Mesenteric fat pad (tissue), 1 donor: Measurements from ENCODE around the gene NEURL3. TPM values are rescaled to one million over a fixed set of nuclear protein-coding genes. Genes with fewer than 3 reads are reported as not detected.
"Not testable (repeated sequence)": the region's sequence is repeated elsewhere in the genome, so short reads cannot be mapped to it uniquely, and the experiment has no call there.

ENCODE experiments used
- DNase-seq: peaks from one replicate; pipeline ENCODE4 v3.0.0-alpha.2; 2020; ENCODE audit warnings: low spot score
- long read RNA-seq: library from polyadenylated mRNA; unstranded; transcript quantifications from one replicate; pipeline ENCODE4 v2.0.0, GENCODE V29; 2020
- total RNA-seq: library from RNA; stranded (reverse); fragmentation: NEBNext Ultra II Directional; extraction: Animal tissue kit (Norgen Biotek cat#: 25700); gene quantifications from one replicate; pipeline ENCODE4 v1.2.1, GENCODE V29; 2021
- donor health status: DM: yes; HTN: yes; CAD: no.

Gene NEURL3, protein sequence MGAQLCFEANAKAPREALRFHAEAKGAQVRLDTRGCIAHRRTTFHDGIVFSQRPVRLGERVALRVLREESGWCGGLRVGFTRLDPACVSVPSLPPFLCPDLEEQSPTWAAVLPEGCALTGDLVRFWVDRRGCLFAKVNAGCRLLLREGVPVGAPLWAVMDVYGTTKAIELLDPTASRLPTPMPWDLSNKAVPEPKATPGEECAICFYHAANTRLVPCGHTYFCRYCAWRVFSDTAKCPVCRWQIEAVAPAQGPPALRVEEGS
- not detected for total RNA-seq
- long read RNA-seq, partial matches to known transcripts, result 0 of 1 reads
- long read RNA-seq, other reads (novel, unspliced or antisense), result 1 of 1 reads

DNA sequence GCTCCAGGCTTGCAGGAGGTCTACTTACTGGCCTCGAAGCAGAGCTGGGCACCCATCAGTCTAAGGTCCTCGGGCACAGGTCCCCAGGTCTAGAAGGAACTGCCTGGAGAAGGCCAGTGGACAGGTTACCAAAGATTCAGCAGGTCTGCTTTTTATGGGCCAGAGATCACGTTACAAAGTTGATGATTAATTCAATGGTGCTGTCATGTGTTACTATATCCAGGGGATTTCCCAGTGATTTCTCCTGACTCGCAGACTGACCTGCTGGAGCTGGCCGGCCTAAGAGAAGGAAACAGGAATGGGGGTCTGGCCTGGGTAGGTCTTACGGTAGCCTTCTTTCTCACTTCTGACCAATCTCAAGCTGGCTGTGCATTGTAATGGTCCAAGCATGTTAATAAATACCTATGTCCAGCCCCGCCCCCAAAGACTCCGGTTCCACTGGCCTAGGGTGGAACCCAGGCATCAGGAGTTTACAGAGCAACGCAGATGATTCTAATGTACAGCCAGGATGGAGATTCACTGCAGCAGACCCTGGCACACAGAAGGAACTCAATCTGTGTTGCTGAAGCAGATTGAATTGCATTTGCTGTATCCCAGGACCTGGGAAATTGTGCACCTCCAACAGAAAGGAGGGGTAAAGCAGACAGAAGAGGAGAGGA is at the start of gene NEURL3:
Gene NEURL3, minus strand, starts transcription at position 127 of the 659 bp plus-strand sequence. Its CDS starts 71 bp downstream, at position 56.
- no peak for DNase-seq

DNA sequence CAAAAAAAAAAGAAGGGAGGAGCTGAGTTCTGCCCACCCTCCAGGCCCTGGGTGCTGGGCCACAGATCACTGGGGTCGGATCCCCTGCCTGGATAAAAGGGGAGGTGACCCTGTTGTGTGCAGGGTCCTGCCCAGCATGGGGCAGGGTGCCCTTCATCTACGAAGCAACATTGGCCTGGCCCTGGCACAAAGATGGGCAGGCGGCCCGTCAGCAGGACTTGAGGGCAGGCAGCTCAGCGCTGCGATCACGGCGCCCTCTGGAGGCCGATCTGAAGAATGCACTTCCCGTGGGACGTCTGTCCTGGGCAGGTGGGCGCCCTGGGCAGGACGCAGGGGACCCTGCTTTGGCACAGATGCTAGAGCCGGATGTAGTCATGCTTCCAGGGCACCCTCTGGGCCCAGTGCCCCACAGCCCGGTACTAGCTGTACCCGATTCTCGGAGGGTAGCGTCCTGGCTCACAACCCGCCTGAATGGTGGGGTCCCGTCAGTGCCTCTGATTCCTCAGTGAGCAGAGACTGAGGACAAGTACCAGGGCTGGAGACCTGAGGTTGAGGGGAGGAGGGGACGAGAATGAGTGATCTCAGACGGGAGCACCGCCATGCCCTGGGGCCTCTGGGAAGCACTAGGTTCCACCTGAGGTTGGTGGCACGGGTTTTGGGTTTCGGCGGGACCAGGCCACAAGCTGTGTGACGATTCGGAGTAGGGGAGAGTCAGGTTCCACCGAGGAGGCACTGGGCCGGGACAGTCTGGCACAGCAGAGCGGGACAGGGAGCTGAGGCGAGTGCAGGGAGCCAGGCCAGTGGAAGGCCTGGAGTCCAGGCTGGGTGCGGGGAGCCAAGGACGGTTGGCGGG is 49.4 kb upstream of the NEURL3 start:
- DNase-seq, result no peak

DNA sequence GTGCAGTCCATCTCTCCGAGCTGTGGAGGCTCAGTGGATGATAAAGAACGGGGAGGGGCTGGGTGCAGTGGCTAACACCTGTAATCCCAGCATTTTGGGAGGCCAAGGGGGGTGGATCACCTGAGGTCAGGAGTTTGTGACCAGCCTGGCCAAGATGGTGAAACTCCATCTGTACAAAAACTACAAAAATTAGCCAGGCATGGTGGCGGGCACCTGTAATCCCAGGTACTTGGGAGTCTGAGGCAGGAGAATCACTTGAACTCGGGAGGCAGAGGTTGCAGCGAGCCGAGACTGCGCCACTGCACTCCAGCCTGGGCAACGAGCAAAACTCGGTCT is 48.8 kb upstream of the NEURL3 start:
- not testable (repeated sequence) for DNase-seq

DNA sequence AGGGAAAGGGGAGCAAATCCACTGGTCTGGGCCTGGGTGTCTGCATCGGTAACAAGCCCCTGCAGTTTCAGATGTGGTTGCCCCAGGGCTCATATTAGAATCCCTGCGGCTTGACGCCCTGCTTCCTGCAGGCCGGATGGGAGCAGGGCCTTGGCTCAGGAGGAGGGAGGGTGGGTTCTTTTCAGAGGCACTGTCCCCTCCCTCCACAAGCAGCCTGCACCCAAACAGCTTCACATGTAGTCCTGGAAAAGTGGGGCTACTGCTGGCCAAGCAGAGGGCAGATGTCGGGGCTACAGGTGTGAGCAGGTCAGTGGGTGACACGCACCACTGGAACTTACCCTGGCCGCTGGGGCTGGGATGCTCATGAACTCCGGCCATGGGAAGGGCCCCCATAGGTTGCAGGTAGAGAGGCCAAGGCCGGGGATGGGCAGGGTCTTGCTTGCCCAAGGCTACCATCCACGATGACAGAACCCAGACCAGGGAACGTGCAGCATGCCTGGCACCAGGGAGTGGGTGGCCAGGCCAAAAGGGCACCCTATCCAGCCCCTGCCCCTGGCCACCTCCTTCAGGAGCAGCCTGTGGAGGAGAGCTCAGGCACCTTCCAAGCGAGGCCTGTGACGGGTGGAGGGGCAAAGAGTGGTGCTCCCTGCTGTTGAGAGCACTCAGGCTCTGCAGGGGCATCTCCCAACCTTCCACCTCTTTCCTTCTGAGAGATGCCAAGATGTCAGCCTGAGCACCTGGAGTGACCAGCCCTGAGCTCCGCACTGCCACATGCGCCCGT is 48.2 kb upstream of the NEURL3 start:
- no peak for DNase-seq

DNA sequence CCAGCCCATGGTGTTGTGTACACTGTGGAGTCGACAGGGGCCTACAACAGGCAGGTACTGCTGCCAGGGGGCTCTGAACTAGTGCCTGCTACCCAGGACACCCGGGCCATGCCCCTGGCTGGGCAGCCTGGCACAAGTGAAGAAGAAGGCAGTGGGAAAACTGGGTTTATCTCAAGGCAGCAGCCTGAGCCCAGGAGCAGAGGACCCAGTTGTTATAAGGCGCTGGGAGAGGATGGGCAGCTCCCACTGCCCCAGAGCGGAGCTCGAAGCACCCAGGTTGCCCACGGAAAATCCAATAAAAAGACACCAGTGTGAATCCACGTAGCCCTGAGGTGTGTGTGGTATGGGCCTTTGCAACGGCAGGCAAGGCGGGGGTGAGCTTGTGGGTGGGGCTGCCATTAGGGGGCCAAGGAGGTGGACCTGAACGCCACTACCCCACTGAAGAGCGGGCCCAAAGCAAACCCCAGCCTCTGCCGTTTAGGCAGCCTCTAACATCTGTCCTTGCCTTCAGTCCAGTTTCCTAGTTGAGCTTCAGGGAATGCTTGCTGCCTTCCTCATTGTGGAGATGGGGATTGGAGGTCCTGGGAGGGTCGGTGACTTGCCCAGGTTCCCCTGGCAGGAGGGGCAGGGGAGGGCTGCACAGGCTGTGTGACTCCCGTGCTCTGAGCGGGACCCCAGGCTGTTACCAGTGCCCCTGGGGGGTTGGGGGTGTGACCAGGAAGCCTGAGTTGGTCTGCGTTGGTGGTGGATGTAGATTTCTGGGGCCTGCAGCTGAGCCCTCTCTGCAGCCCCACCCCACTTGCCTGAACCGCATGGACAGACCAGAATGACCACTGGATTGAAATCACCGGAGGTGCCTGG is 47.4 kb upstream of the NEURL3 start:
- no peak for DNase-seq

DNA sequence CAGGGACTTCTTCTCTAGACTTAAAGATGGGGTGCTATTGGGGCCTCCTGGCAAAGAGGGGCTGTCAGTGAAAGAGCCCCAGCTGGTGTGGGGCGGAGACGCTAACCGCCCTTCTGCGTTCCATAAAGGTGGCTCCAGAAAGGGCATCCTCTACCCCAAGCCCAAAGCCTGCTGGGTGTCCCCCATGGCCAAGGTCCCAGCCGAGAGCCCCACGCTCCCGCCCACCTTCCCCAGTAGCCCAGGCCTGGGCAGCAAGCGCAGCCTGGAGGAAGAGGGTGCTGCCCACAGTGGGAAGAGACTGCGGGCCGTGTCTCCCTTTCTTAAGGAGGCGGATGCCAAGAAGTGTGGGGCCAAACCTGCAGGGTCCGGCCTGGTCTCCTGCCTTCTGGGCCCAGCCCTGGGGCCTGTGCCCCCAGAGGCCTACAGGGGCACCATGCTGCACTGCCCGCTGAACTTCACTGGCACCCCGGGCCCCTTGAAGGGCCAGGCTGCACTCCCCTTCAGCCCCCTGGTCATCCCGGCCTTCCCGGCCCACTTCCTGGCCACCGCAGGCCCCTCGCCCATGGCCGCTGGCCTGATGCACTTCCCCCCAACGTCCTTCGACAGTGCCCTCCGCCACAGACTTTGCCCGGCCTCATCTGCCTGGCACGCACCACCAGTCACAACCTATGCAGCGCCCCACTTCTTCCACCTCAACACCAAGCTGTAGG is 46.6 kb upstream of the NEURL3 start:
- no peak for DNase-seq

DNA sequence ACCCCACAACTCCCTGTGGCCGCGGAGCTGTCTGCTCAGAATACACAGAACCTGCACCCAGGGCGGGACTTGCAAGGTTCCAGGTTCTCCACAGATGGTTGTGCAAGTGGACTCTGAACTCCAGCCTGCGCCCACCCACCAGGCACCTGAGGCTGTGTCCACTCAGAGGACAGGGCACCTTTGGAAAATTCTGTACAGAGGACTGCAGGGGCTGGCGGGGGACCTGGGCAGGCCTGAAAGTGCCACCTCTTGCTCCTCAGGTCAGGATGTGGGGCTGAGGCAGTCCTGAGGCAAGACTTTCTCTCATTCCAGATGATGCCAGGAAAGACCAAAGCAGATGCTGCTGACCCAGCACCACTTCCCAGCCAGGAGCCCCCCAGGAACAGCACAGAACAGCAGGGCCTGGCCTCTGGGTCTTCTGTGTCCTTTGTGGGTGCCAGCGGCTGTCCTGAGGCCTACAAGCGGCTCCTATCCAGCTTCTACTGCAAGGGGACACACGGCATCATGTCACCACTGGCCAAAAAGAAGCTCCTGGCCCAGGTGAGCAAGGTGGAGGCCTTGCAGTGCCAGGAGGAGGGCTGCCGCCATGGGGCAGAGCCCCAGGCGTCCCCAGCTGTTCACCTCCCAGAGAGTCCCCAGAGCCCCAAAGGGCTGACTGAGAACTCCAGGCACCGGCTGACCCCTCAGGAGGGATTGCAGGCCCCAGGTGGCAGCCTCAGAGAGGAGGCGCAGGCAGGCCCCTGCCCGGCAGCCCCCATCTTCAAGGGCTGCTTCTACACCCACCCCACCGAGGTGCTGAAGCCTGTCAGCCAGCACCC is 45.8 kb upstream of the NEURL3 start:
- peak; percentile 82 for DNase-seq

DNA sequence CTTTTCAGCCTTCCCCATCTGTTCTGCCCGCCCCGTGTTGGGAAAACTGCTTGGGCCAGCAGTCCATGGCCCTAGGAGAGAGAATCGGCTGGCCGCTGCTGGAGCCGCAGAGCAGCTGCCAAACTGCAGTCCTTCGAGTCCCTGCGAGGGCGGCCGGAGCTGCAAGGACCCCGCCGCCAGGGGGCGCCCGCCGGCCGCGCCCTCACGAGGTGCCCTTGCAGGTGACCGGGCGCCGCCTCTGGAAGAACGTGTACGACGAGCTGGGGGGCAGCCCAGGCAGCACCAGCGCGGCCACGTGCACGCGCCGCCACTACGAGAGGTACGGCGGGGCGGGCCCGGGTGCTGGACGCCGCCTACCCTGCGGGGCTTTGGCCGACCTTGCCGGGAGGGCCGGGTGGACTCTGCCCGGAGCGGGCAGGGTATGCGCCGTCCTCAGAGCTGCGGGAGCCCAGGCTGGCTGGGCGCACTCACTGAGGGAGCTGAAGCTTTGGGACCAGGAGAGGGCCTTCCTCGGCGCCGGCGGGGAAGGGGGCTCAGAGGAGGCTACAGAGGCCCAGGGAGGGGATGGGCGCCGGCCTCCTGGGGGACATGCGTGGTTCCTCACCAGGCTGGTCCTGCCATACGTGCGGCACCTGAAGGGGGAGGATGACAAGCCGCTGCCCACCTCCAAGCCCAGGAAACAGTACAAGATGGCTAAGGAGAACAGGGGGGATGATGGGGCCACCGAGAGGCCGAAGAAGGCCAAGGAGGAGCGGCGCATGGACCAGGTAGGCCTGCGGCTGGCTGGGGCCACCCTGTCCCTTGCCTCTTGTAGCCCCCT is 45.0 kb upstream of the NEURL3 start:
- peak; percentile 90 for DNase-seq

DNA sequence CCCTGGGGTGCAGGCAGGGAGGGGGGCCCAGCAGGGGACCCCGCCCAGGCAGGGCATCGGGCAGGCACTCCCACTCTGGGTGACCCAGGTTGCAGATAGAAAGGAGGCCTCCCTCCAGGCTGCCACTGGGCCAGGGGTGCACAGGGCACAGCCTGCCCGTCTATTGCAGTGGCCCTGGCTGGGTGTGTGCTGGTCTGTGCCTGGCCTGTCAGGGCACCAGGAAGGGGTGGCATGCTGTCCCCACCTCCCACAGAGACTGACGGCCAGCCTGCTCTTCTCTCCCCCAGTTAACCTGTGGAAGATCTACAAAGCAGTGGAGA is 44.3 kb upstream of the NEURL3 start:
- DNase-seq, result no peak

DNA sequence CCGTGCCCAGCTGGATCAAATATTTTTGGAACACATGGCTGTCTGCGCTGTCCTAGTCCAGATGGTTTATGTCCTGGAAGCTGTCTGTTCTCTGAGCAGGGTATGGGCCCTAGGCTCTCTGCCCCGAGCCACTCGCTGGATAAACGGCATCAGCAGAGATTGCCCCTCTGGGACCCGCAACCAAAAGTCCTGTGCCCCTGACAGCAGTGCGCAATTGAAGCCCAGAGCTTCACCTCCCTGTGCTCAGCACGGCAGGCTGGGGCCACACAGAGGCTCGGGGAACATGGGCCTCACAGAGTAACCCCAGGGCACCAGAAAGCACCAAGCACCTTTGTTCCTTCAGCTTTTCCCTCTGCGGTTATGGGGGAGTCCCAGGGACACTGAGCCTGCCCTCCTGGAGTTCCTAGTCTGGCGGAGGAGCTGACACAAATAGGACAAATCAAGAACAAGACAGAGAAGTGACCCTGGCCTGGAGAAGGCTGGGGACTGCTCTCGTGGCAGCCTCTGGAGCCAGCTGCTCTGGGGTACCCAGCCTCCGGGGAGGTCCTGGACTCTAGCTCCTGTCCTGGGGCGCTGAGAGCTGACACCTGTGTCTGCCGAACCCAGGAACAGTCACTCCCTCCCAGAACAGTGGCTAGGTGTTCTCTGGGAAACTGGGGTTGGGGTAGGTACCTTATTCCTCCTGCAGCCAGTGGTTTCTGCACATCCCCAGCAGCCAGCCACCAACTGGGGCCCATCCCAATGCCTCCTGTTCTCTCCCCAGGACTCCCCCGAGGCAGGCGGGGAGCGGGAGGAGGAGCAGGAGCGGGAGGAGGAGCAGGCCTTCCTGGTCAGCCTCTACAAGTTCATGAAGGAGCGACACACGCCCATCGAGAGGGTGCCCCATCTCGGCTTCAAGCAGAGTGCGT is 43.7 kb upstream of the NEURL3 start:
- DNase-seq, result peak; percentile 87

DNA sequence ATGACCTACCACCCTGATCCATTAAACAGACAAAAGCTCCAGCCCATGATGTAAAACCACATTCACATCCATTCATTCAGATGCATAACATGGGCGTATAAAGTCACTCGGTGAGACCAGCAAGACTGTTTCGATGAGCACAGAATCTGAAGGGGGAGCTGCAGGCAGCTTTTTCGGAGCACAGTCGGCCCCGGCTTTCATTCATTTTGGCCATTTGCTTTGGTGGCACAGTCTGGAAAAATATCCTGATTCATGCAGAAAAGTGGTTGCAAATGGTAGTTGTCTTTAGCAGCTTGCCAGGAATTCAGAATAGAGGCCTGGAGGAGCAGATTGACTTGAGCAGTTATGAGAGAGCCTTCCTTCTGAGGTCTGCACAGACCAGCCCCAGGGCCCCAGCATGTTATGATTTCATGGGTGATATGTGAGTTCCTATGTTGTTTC is 42.6 kb upstream of the NEURL3 start:
- DNase-seq, result peak; percentile 43

DNA sequence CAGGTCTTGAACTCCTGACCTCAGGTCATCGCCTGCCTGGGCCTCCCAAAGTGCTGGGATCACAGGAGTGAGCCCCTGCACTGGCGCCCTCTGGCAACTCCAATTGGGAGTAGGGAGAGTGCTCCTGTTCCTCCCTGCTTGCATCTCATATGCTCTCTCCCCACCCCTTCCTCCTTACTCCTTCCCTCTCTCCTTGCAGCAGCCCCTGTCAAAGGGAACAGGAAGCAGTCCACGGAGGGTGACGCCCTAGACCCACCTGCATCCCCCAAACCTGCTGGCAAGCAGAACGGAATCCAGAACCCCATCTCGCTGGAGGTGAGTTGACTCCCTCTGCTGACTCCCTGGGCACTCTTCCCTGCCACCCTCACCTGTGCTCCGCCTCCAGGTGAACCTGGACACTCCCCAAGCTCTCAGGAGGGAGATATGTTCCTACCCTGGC is 42.1 kb upstream of the NEURL3 start:
- DNase-seq, result peak; percentile 74

DNA sequence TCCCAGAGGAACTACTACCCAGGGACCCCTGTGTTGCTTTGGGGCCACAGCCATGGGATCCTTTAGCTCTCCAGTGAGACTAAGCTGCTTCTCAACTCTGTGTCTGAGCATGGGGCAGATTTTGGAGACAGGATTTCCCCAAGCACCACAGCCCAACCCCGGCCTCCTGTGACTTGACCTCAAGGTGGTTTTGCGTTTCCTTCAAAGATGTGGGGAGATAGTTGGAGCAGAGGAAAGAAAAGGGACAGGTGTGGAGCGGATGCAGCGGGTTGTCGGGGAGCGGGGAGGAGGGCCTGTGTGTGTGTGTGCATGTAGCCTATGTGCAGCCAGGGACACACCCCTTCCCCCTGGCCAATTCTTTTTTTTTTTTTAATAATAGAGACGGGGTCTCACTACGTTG is 41.6 kb upstream of the NEURL3 start:
- DNase-seq, result no peak

DNA sequence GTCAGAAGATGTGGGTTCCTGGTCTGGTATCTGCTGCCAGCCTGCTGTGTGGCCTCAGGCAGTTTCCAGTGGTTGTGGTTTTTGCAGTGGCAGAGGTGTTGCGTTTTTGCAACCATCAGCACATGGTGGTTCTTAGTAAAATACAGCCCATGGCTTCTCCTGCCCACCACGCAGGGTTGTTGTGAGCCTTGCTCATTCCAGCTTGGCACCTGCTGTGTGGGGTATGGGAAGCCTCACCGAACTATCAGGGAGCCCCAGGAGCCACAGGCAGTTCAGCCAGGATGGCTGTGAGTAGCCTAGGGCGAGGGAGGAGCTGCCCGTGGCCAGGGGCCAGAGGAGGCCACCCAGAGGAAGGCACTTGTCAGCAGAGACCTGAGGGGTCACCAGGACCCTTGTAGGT is 41.2 kb upstream of the NEURL3 start:
- DNase-seq, result no peak

DNA sequence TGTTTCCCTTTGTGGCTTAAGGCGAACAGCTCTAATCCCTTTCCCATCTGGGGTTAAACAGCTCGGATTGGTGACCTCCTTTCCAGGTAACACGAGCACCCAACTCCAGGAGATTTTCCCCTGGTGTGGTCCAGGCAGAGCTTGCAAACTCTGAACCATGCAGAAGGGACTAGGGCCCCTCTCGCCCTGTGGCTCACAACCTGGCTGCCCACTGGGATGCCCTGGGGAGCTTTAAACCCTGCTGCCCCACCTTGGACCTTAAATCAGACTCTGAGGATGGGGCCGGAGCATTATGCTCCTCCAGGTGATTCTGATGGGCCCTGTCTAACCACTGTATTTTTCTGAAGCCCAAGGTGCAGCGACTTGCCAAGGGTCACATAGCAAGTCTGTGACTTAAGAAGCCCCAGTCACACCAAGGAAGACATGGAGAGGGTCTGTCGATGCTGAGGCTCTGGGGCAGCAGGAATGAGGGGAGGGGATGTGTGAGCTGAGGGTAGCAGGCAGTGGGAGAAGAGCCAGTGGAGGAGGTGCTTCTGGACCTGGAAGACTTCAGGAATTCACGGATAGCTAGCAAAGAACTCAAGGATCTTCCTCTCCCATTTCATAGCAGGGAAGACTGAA is 37.3 kb upstream of the NEURL3 start:
- DNase-seq, result no peak

DNA sequence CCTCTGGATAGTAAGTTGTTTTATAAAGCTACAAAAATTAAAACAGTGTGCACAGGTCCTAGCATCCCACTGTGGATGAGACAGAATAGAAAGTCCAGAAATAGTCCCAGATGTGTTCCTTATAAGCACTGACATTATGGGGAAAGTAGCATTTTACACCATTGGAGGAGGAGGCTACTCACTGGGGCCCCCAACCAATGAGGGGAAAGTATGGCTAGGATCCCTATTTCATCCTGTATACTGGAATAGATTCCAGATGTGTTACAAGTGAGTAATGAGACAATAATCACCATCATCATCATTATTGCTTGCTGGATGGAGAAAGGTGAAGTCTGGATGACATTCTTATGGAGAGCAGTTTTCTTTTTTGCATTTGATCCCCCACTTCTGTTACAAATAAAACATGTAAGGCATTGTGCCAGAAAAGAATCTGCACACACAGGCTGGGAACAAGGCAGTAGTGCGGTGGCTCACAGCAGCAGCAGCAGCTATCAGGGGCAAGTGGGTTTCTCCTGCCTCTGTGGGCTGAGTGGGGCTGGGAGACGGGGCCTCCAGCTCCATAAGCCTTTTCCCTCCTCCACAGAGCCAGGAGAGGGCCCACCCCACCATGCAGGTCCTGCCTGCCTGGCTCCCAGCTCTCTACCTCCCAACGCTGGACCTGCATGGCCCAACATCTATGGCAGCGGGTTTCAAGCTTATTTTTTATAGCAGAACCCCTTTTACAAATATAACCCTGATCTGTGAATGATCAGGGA is 36.4 kb upstream of the NEURL3 start:
- no peak for DNase-seq
